GM20000 (cell line): ENCODE data around the gene DSCAML1.

ENCODE experiments used
- DNase-seq: peaks from one replicate; pipeline ENCODE4 v3.0.0; 2012; ENCODE audit warnings: low spot score
- TF ChIP-seq, protein P1 (sequence below): IDR thresholded peaks from 2 replicates; pipeline ENCODE4 v1.5.1; 2012; ENCODE audit warnings: mild to moderate bottlenecking, control low read depth; ENCODE audit errors: extremely low read depth, missing control alignments

The DSCAML1 gene

DNA sequence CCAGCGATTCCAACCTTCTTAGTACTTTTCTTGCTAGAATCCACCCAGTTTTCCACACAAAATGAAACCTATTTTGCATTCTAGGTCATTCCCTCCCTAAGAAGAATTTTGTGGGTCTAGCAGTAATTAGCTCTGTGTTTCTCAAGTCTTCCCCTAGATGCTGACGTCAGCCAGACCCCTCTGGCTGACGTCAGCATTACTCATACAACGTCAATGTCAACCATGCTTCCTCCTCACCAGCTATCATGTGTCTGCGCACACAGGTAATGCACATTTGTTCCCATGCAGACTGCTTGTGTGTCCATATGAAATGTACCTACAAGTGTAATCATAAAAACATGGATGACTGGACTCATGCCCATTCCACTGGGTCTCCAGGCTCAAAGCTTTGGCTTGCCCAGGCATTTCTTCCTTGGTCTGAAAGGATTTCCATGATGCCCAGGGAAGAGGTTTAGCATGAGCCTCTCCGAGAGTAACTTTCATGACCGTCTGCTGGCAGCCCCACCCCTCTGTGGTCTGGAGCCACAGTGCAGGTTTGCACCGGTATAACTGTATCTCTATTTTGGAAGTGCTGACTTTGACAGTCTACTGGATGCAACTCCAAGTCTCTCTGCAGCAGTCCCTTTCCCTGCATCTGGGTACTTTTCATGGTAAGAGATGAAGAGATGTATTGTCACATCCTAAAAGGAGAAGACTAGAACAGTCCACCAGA, 58.6 kb downstream of the DSCAML1 start:
- DNase-seq, result no peak
- TF ChIP-seq, protein P1, sequence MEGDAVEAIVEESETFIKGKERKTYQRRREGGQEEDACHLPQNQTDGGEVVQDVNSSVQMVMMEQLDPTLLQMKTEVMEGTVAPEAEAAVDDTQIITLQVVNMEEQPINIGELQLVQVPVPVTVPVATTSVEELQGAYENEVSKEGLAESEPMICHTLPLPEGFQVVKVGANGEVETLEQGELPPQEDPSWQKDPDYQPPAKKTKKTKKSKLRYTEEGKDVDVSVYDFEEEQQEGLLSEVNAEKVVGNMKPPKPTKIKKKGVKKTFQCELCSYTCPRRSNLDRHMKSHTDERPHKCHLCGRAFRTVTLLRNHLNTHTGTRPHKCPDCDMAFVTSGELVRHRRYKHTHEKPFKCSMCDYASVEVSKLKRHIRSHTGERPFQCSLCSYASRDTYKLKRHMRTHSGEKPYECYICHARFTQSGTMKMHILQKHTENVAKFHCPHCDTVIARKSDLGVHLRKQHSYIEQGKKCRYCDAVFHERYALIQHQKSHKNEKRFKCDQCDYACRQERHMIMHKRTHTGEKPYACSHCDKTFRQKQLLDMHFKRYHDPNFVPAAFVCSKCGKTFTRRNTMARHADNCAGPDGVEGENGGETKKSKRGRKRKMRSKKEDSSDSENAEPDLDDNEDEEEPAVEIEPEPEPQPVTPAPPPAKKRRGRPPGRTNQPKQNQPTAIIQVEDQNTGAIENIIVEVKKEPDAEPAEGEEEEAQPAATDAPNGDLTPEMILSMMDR, result no peak

DNA sequence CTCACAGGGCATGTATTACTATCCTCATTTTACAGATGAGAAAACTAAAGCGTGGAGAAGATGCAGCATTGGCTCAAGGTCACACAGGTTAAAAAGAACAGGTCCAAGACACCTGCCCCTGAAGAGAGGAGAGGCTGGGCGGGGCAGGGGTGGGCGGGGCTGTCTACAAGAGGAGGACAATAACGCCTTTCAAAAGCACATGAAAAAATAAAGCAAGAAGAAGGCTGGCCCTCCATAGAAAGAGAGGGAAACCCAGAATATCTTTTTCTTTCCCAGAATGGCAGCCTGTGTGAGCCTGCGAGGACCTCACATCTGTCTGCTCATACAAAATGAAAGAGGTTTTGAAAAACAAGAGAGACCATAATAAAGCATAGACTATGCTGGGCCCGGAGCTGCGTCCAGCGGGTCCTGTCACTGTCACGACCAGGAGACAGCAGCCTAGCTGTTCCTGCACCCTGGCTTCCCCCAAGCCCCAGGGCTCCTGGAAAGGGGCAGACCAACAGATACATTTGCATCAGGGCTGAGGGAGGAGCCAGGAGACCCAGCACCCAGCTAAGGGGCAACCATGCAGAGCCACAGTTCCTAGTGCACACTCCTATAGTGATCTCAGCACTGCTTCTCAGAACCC, 61.6 kb downstream of the DSCAML1 start:
- DNase-seq, result no peak
- TF ChIP-seq, protein P1, result no peak

DNA sequence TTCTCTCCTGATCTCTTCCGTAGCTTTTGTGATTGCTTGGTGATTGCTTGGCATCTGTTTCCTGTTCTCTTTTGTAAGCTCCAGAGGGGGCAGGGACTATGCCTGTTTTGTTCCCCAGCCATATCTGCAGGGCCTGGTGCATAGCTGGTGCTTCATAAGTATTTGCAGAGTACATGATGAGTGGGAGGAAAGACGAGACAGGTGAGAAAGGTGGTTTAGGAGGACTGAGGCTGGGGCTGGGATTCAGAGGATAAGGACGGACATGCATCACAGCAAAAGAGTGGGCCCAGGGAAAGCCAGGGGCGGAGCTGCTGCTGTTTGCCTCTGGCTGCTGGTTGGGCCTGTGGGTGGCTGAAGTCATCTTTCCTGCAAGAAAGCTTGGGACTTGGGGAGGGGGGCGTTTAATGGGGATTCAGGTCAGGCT, 62.4 kb downstream of the DSCAML1 start:
- TF ChIP-seq, protein P1, result no peak
- DNase-seq, result no peak

DNA sequence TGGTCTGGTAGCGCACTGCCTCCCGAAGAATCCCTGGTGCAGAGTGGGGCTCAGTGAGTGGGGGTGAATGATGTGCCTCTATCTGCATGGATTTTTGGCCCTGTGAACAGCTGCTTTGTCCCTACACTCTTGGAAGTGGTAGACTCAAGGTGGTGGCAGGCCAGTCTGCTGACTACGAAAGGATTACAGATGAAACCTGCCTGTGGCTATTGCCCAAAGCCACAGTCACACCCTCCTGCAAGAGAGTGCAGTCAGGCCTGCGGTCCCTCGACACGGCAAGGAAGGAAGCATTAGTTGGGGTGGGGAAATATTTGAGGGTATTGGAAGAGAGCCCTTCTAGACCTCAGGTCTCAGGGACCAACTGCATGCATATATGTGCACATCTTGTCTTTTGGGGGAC, 63.7 kb downstream of the DSCAML1 start:
- TF ChIP-seq, protein P1, result no peak
- DNase-seq, result no peak

DNA sequence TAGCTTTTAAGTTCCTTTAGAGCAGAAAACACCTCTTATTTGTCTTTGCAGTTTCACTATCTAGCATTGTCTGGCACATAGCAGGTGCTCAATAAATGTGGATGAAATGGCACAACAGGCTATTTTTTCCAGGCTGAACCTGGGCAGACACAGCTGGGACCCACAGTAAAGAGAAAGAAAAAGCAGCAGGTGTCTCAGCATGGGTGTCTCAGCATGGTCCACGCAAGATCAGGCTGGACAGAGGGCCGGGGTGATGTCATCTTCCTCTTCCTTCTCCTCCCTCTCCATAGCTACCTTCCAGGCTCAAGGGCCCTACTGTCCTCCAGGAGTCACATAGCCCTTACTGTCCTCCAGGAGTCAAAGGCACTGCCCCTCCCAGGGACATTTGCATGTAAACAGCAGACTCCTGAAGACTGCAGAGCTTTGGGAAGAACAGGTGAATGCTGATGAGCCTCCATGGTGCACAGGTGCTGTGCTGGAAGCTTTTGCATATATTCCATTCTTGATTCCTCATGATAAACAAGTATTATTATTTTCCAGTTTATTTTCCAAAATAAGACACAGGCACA, 65.2 kb downstream of the DSCAML1 start:
- TF ChIP-seq, protein P1, result no peak
- DNase-seq, result no peak

DNA sequence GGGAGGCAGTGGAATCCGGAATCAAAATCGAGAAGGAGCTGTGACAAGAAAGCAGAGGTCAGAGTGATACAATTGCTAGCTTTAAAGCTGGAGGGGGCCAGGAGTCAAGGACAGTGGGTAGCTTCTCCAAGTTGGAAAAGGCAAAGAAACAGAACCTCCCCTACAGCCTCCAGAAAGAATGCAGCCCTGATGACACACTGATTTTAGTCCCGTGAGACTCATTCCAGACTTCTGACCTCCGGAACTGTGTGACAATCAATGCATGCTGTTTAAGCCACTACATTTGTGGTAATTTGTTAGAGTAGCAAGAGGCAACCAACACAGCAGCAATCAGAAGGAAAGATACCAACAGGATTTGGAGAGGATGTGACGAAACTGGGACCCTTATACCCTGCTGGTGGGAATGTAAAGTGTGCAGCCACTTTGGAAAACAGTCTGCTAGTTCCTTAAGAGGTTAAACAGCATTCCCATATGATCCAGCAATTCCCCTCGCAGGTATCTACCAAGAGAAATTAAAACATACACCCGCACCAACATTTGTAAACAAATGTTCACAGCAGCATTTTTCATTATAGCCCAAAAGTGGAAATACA, 66.7 kb downstream of the DSCAML1 start:
- TF ChIP-seq, protein P1, result no peak
- DNase-seq, result no peak
